Measurements from ENCODE around the gene ABCF2. TPM values are rescaled to one million over a fixed set of nuclear protein-coding genes. Genes with fewer than 3 reads are reported as not detected.

Gene ABCF2
- total RNA-seq, 2 experiments from 2014 or later, result 31.7 to 34.3 TPM

DNA sequence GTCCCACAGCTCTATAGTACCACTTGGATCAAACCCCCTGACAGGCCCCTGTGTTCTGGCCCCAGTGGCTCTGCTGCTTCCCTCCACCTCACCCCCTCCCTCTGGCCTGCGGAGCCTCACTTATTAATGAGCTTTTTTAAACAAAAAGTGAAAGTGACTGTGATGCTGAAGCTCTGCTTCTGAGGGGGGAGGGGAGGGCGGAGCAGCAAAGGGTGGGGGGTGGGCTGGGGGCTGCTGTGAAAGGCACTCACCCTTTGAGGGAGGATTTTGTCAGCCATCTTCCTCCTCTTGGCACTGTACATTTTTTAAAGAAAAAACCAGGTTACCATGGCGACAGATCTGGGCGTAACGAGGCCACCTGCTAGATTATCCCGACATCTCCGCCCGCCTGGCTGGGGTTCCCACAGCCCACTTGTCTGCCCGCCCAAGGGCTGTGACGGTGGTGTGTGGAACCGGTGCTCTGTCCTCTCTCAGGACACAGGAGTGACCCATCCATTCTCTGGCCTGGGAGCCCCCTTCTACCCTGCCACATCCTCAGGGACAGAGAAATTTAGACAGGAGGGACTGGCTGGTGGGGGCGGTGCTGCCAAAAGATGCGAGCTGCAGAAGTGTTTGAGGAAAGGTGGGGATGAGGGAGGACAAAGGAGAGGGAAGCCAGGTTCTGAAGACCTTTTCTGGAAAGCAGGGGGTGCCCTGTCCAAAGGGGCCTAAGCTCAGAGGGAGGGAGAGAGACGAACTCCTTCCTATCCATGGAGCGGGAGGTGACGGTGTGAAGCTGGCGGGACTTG, 16.6 kb upstream of the ABCF2 start:
- ChIA-PET CTCF (interaction anchor here (0.5 to 4.7 kb wide), 27 partner anchors 7 to 160 kb away, joined by 3 to 40 read pairs (median 4); partner anchors contain the start of genes ABCF2, CHPF2, GBX1 and NUB1), POLR2A (no interaction called here)
- Mint-ChIP-seq H3K36me3 (ENCODE audit: low read depth) (peaks cover 4% of the 10 kb centered on the region), H3K27me3 (peaks cover 32% of the 10 kb centered on the region), H3K27ac (peak overlapping the region; percentile 98), H3K4me1 (peaks cover 39% of the 10 kb centered on the region), H3K9me3 (no peaks in the 10 kb centered on the region), H3K4me3 (peak overlapping the region; percentile 67)
- DNase-seq, result peak; percentile 73

DNA sequence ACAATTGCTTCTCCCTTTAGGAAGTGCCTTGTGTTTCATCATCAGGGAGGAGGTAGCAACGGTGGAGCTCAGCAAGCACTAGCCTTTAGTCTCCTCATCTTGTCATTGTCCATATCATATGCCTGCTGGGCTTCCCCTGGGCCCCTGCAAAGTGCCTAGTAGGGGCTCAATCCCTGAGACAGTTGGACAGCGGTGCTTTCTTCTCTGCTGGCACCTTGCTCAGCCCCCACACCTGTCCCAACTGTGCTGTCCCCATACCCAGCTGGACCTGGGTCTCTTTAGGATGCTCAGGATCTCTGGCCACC, 16.0 kb upstream of the ABCF2 start:
- peak overlapping the region; percentile 67 for H3K4me3 Mint-ChIP-seq
- peaks cover 36% of the 10 kb centered on the region for H3K4me1 Mint-ChIP-seq

DNA sequence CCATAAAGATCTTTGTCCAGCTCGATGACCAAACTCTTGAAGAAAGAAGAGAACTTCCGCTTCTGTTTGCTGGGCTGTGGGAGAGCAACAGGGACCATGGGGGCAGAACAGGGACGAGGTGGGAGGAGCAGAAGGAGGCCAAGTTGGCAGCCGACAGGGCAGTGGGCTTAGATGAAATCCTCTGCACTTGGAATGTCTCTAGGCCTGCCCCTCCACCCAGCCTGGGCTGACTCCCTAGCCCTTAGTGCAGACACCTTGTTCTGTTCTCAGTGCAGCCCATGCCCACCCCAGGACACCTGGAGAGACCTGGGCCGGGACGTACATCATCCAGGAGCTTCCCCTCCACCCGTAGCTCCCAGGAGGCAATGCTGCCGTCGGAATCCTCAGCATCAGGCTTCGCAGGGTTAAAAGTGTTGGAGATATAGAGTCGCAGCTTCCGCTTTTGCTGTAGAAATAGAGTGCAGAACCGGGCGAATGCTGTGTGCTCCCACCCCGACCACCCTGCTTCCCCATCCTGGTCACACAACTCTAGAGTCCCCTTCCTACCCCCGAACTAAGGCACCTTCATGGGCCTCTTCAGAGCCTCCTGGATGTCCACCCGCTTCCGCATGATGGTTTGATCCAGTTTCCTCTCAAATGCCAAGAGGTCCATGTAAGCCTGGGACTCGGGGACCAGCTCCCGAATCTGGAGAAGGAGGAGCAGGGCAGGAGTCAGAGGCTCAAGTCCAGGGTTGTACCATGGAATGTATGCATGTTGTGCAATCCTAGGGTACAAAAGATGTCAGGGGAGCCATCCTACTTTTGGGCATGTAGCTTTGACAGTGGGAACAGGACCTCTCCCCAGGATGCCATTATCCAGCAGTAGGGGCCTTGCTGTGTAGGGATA, 15.4 kb upstream of the ABCF2 start:
- Mint-ChIP-seq H3K27ac (peak overlapping the region; percentile 98), H3K9me3 (no peaks in the 10 kb centered on the region), H3K36me3 (ENCODE audit: low read depth) (peaks cover 4% of the 10 kb centered on the region), H3K4me1 (peaks cover 33% of the 10 kb centered on the region), H3K27me3 (peaks cover 23% of the 10 kb centered on the region), H3K4me3 (no peak overlapping the region)
- CTCF ChIA-PET, result interaction anchor here (1.3 to 4.7 kb wide), 5 partner anchors 9 to 119 kb away, joined by 3 to 40 read pairs (median 26); partner anchors contain the start of genes ABCF2 and CHPF2
- POLR2A ChIA-PET, result no interaction called here
- no peak for DNase-seq

More for the DNA sequence above, 16.0 kb upstream of the ABCF2 start:
- ChIA-PET POLR2A (no interaction called here), CTCF (interaction anchor here (0.5 to 4.7 kb wide), 8 partner anchors 9 to 128 kb away, joined by 3 to 40 read pairs (median 10); partner anchors contain the start of genes ABCF2 and CHPF2)
- Mint-ChIP-seq H3K27me3 (peaks cover 28% of the 10 kb centered on the region), H3K27ac (peak overlapping the region; percentile 98), H3K36me3 (ENCODE audit: low read depth) (peaks cover 4% of the 10 kb centered on the region), H3K9me3 (no peaks in the 10 kb centered on the region)
- DNase-seq, result no peak

DNA sequence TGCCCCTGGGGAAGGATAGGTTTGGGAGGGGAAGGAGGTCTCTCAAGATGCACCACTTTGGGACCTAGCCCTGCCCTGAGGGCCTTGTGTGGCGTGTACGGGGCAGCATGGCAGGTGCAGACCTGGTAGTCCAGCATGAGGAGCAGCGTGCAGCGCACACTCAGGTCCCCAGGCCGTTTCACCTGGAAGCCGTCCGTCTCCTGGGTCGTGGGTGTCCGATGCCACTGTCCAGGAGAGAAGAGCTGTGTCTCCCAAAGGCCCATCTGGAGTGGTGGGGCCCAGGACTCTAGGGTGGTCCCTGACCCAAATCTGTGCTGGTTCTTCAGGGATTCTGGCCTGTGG, 14.7 kb upstream of the ABCF2 start:
- Mint-ChIP-seq H3K9me3 (no peaks in the 10 kb centered on the region), H3K4me3 (no peak overlapping the region), H3K36me3 (ENCODE audit: low read depth) (peaks cover 4% of the 10 kb centered on the region), H3K27me3 (peaks cover 16% of the 10 kb centered on the region), H3K27ac (no peak overlapping the region), H3K4me1 (peaks cover 33% of the 10 kb centered on the region)
- ChIA-PET POLR2A (no interaction called here), CTCF (interaction anchor here (1.3 to 4.7 kb wide), 3 partner anchors 8 to 118 kb away, joined by 3 to 32 read pairs (median 26); partner anchors contain the start of genes ABCF2 and CHPF2)
- no peak for DNase-seq

DNA sequence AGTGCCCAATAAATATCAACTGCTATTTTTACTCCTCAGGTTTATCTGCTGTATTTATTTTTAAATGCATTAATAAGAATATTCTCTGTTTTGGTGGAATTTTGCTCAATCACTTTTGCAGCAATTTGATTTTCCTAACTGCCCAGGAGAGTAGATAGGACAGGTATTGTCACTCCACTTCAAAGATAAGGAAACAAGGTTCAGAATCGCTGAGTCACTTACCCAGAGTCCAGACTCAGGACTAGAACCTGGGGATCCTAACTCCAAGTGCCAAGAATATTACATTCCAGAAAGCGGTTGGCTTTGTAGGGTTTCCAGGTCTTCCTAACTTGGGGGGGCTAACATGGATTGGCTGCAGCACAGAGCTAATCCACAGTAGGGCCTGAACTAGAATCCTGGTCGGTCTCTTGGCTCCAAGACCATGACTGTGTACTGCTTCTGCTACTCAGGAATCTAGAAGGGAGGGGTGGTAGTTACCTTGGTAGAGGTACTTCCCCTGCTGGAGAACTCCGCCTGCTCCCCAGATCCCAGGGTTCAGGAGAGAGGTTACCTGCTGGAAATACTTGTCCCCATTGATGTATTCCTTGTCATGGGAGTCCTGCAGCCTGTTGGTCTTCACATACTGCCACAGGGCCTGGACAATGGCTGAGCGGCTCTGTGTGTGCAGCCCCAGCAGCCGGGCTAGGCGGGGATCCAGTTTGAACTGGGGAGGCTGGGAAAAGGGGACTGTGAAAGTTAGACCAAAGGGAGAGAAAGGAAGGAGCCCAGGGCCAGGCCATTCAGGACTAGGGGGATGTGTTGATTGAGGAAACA, 14.1 kb upstream of the ABCF2 start:
- Mint-ChIP-seq H3K4me3 (no peak overlapping the region), H3K36me3 (ENCODE audit: low read depth) (peaks cover 8% of the 10 kb centered on the region), H3K4me1 (peaks cover 31% of the 10 kb centered on the region), H3K27me3 (peaks cover 10% of the 10 kb centered on the region), H3K27ac (no peak overlapping the region), H3K9me3 (no peaks in the 10 kb centered on the region)
- ChIA-PET CTCF (interaction anchor here (1.3 to 4.7 kb wide), 2 partner anchors 14 to 117 kb away, joined by 3 to 26 read pairs; partner anchors contain the start of gene ABCF2), POLR2A (no interaction called here)
- no peak for DNase-seq

DNA sequence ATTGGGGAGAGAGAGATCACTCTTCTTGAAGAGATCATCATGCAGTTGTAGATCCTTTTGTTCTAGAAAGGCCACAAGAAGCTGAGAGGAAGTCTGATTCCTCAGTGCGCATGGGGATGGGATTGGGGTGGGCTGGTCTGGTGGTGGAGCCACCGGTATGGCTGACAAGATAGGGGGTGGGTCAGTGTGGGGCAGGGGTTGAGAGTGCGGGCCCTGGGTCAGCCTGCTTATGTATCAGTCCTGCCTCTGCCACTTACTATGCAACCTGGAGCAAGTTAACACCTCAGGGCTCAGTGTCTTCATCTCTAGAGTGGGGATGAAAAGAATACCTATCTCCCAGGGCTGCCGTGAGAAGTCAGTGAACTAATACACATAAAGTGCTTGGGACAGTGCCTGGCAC, 13.5 kb upstream of the ABCF2 start:
- POLR2A ChIA-PET, result no interaction called here
- CTCF ChIA-PET, result no interaction called here

DNA sequence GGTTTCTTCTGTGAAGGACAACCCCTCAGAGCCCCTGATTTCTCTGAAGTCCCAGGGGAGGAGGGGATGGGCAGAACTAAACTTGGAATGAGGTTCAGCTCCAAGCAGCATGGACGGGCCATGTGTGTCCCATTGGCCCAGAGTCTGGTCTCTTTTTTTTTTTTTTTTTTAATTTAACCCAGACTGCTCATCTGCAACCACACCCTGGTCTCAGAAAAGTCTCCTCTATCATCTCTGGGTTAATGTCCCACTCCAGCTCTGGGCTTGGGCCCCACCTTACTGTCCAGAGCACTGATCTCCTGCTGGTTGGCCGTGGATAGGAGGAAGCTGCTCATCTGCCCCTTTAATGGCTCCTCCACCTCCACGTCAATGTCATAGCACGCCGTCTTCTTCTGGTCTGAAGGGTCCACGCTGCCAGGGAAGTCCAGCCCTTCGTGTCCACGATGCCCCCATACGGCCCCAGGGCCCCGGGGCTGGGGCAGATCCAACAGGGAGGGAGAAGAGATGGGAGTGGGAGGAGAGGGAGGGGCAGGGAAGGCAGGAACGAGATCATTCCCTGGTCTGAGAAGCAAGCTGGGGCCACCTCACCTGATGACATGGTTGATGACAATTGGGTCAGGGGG, 12.9 kb upstream of the ABCF2 start:
- DNase-seq, result no peak
- Mint-ChIP-seq H3K4me3 (no peak overlapping the region), H3K27me3 (peaks cover 4% of the 10 kb centered on the region), H3K27ac (no peak overlapping the region), H3K36me3 (ENCODE audit: low read depth) (peaks cover 16% of the 10 kb centered on the region), H3K4me1 (peaks cover 25% of the 10 kb centered on the region), H3K9me3 (no peaks in the 10 kb centered on the region)
- CTCF ChIA-PET, result no interaction called here
- POLR2A ChIA-PET, result no interaction called here

More for the DNA sequence above, 13.5 kb upstream of the ABCF2 start:
- Mint-ChIP-seq H3K4me3 (no peak overlapping the region), H3K9me3 (no peaks in the 10 kb centered on the region), H3K4me1 (peaks cover 27% of the 10 kb centered on the region), H3K27ac (no peak overlapping the region), H3K27me3 (peaks cover 5% of the 10 kb centered on the region), H3K36me3 (ENCODE audit: low read depth) (peaks cover 10% of the 10 kb centered on the region)
- DNase-seq, result no peak

DNA sequence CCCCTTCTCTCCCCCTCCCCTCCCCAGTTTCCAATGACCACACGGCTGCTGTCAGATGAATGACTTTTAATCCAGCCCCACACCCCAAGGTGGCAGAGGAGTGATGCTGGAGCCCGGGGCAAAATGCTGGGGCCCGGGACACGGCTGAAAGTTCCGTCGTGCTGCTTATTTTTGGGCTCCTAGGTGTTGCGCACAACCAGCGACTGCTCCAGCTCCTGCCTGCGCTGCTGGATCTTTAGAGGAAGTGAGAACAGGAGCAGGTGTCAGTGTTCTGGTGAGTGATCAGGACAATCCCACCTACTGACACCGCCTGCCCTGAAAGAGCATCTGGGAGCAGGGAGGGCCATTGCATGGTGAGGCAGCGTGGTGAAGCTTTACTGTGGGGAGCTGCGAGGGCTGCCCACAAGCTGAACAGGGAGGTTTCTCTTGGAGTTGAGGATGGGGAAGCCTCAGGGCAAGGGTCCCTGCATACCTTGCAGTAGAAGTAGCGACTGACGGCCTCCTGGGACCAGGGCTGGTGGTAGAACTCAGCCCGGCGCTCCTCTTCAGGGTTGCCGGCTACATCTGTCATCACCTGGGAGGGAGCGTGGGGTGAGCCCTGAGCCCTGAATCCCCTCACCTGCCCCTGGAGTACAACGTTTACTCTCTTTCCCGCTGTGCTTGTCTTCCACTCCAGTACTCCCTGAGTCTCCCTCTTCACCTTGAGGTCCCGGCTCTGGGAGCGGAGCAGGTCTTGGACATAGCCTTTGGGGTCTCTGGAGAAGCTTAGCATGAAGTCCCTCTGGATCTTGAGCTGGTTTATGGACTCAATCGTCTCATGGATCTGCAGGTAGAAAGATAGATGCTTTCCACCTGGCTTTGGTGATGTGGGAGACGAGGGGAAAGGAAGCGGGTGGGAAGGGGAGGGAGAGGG, 12.2 kb upstream of the ABCF2 start:
- ChIA-PET POLR2A (no interaction called here), CTCF (no interaction called here)
- Mint-ChIP-seq H3K9me3 (no peaks in the 10 kb centered on the region), H3K36me3 (ENCODE audit: low read depth) (peaks cover 16% of the 10 kb centered on the region), H3K4me1 (peaks cover 23% of the 10 kb centered on the region), H3K27me3 (no peaks in the 10 kb centered on the region), H3K27ac (peak overlapping the region; percentile 60), H3K4me3 (no peak overlapping the region)
- DNase-seq, result no peak

DNA sequence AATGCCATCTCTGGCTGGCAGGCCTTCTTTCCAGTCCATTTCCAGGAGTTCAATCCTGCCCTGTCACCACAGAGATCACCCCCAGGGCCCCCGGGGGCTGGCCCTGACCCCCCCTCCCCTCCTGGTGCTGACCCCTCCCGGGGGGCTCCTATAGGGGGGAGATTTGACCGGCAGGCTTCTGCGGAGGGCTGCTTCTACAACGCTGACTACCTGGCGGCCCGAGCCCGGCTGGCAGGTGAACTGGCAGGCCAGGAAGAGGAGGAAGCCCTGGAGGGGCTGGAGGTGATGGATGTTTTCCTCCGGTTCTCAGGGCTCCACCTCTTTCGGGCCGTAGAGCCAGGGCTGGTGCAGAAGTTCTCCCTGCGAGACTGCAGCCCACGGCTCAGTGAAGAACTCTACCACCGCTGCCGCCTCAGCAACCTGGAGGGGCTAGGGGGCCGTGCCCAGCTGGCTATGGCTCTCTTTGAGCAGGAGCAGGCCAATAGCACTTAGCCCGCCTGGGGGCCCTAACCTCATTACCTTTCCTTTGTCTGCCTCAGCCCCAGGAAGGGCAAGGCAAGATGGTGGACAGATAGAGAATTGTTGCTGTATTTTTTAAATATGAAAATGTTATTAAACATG, 11.3 kb upstream of the ABCF2 start:
- CTCF ChIA-PET, result no interaction called here
- H3K27ac Mint-ChIP-seq, result no peak overlapping the region
- no peak overlapping the region for H3K4me3 Mint-ChIP-seq
- H3K4me1 Mint-ChIP-seq, result peaks cover 22% of the 10 kb centered on the region
- no peaks in the 10 kb centered on the region for H3K27me3 Mint-ChIP-seq
- H3K36me3 Mint-ChIP-seq (ENCODE audit: low read depth), result peaks cover 16% of the 10 kb centered on the region
- POLR2A ChIA-PET, result no interaction called here
- no peaks in the 10 kb centered on the region for H3K9me3 Mint-ChIP-seq
- no peak for DNase-seq

DNA sequence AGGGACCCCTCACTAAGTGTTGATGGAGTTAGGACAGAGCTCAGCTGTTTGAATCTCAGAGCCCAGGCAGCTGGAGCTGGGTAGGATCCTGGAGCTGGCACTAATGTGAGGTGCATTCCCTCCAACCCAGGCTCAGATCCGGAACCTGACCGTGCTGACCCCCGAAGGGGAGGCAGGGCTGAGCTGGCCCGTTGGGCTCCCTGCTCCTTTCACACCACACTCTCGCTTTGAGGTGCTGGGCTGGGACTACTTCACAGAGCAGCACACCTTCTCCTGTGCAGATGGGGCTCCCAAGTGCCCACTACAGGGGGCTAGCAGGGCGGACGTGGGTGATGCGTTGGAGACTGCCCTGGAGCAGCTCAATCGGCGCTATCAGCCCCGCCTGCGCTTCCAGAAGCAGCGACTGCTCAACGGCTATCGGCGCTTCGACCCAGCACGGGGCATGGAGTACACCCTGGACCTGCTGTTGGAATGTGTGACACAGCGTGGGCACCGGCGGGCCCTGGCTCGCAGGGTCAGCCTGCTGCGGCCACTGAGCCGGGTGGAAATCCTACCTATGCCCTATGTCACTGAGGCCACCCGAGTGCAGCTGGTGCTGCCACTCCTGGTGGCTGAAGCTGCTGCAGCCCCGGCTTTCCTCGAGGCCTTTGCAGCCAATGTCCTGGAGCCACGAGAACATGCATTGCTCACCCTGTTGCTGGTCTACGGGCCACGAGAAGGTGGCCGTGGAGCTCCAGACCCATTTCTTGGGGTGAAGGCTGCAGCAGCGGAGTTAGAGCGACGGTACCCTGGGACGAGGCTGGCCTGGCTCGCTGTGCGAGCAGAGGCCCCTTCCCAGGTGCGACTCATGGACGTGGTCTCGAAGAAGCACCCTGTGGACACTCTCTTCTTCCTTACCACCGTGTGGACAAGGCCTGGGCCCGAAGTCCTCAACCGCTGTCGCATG, 10.5 kb upstream of the ABCF2 start:
- Mint-ChIP-seq H3K27ac (no peak overlapping the region), H3K27me3 (no peaks in the 10 kb centered on the region), H3K4me3 (no peak overlapping the region), H3K9me3 (no peaks in the 10 kb centered on the region), H3K4me1 (peaks cover 15% of the 10 kb centered on the region), H3K36me3 (ENCODE audit: low read depth) (peaks cover 18% of the 10 kb centered on the region)
- POLR2A ChIA-PET, result no interaction called here
- DNase-seq, result no peak
- CTCF ChIA-PET, result interaction anchor here (1.5 kb wide), 1 partner anchor 78 kb away, joined by 3 read pairs; no protein-coding TSS in a partner anchor
